Measurements from ENCODE around the gene KCNK4. TPM values are rescaled to one million over a fixed set of nuclear protein-coding genes. Genes with fewer than 3 reads are reported as not detected.

The KCNK4 gene
- total and polyA plus RNA-seq, 2 of the 13 experiments (the other 11 are each of a cell fraction or from before 2014, with no cell fraction given): not detected

DNA sequence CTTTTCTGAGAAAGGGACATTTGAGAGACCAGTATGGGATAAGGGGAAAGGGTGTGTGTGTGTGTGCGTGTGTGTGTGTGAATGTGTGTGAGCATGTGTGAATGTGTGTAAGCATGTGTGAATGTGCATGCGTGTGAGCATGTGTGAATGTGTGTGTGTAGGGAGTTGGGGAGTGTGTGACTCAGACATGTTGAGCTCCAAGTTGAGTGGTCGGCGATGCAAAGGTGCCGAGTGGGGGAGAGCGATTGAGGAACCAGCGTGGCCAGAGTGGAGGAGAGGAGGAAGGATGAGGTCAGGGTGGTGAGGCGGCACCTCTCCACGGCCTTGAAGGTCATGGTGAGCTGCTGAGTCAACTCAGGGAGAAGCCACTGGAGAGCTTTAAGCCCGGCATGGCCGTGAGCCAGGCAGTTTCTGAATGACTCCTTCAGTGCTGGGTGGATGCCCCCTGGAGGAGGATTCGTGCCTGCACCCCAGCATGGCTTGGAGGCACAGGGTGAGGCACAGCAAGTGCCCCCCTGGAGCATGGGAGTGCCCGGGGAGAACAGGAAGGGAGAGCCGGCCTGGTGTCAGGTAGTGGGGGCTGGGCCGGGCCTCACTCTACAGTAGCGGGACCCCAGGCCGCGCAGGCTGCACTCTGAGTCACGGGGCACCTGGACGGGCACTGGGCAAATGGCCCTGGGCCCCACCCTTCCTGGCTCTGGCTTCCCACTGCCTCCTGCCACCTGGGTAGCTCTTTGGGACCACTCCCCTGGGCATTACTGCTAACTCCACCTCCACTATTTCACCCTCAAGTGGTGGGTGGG lies 40.7 kb downstream of the KCNK4 start (continued):
- TF ChIP-seq ZSCAN9 (CRISPR knock-in tag; IDR thresholded peaks at IDR 0.05; ENCODE audit: borderline replicate concordance) (no peak), ZNF552 (CRISPR knock-in tag; IDR thresholded peaks at IDR 0.05; ENCODE audit: borderline replicate concordance) (no peak), ETV5 (CRISPR knock-in tag; IDR thresholded peaks at IDR 0.05; ENCODE audit: borderline replicate concordance) (no peak), TARDBP (CRISPR knock-in tag; IDR thresholded peaks at IDR 0.05) (no peak), ZNF101 (CRISPR knock-in tag; IDR thresholded peaks at IDR 0.05; ENCODE audit: borderline replicate concordance, low read depth) (no peak), AGO1 (IDR thresholded peaks at IDR 0.05; ENCODE audit: low read depth, low read length, poor library complexity, severe bottlenecking) (no peak), RELA (CRISPR knock-in tag; IDR thresholded peaks at IDR 0.05) (no peak), ZIK1 (CRISPR knock-in tag; IDR thresholded peaks at IDR 0.05; ENCODE audit: borderline replicate concordance, low read depth) (no peak), GTF2F1 (IDR thresholded peaks at IDR 0.05; ENCODE audit: low read length) (no peak), NFATC3 (CRISPR knock-in tag; IDR thresholded peaks at IDR 0.05) (no peak), ZNF256 (CRISPR knock-in tag; conservative IDR thresholded peaks at IDR 0.05) (no peak), ZFY (CRISPR knock-in tag; IDR thresholded peaks at IDR 0.05) (no peak), PHF20 (CRISPR knock-in tag; IDR thresholded peaks at IDR 0.05) (no peak)
- TF ChIP-seq, protein P1, sequence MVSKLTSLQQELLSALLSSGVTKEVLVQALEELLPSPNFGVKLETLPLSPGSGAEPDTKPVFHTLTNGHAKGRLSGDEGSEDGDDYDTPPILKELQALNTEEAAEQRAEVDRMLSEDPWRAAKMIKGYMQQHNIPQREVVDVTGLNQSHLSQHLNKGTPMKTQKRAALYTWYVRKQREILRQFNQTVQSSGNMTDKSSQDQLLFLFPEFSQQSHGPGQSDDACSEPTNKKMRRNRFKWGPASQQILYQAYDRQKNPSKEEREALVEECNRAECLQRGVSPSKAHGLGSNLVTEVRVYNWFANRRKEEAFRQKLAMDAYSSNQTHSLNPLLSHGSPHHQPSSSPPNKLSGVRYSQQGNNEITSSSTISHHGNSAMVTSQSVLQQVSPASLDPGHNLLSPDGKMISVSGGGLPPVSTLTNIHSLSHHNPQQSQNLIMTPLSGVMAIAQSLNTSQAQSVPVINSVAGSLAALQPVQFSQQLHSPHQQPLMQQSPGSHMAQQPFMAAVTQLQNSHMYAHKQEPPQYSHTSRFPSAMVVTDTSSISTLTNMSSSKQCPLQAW (CRISPR knock-in tag; IDR thresholded peaks at IDR 0.05): peak; percentile 50; the same call in 1 of the 2 replicates
- TF ChIP-seq, protein P2, sequence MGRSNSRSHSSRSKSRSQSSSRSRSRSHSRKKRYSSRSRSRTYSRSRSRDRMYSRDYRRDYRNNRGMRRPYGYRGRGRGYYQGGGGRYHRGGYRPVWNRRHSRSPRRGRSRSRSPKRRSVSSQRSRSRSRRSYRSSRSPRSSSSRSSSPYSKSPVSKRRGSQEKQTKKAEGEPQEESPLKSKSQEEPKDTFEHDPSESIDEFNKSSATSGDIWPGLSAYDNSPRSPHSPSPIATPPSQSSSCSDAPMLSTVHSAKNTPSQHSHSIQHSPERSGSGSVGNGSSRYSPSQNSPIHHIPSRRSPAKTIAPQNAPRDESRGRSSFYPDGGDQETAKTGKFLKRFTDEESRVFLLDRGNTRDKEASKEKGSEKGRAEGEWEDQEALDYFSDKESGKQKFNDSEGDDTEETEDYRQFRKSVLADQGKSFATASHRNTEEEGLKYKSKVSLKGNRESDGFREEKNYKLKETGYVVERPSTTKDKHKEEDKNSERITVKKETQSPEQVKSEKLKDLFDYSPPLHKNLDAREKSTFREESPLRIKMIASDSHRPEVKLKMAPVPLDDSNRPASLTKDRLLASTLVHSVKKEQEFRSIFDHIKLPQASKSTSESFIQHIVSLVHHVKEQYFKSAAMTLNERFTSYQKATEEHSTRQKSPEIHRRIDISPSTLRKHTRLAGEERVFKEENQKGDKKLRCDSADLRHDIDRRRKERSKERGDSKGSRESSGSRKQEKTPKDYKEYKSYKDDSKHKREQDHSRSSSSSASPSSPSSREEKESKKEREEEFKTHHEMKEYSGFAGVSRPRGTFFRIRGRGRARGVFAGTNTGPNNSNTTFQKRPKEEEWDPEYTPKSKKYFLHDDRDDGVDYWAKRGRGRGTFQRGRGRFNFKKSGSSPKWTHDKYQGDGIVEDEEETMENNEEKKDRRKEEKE (IDR thresholded peaks at IDR 0.05): no peak
- TF ChIP-seq, protein P3, sequence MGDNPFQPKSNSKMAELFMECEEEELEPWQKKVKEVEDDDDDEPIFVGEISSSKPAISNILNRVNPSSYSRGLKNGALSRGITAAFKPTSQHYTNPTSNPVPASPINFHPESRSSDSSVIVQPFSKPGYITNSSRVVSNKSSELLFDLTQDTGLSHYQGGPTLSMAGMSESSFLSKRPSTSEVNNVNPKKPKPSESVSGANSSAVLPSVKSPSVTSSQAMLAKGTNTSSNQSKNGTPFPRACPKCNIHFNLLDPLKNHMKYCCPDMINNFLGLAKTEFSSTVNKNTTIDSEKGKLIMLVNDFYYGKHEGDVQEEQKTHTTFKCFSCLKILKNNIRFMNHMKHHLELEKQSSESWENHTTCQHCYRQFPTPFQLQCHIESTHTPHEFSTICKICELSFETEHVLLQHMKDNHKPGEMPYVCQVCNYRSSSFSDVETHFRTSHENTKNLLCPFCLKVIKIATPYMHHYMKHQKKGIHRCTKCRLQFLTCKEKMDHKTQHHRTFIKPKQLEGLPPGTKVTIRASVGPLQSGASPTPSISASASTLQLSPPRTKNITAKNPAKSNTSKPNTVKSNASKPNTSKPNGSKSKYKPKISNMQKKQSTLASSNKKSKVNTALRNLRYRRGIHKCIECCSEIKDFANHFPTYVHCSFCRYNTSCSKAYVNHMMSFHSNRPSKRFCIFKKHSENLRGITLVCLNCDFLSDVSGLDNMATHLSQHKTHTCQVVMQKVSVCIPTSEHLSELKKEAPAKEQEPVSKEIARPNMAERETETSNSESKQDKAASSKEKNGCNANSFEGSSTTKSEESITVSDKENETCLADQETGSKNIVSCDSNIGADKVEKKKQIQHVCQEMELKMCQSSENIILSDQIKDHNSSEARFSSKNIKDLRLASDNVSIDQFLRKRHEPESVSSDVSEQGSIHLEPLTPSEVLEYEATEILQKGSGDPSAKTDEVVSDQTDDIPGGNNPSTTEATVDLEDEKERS (CRISPR knock-in tag; IDR thresholded peaks at IDR 0.05): no peak
- TF ChIP-seq, protein P4, sequence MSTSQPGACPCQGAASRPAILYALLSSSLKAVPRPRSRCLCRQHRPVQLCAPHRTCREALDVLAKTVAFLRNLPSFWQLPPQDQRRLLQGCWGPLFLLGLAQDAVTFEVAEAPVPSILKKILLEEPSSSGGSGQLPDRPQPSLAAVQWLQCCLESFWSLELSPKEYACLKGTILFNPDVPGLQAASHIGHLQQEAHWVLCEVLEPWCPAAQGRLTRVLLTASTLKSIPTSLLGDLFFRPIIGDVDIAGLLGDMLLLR (CRISPR knock-in tag; IDR thresholded peaks at IDR 0.05): no peak
- TF ChIP-seq, protein P5, sequence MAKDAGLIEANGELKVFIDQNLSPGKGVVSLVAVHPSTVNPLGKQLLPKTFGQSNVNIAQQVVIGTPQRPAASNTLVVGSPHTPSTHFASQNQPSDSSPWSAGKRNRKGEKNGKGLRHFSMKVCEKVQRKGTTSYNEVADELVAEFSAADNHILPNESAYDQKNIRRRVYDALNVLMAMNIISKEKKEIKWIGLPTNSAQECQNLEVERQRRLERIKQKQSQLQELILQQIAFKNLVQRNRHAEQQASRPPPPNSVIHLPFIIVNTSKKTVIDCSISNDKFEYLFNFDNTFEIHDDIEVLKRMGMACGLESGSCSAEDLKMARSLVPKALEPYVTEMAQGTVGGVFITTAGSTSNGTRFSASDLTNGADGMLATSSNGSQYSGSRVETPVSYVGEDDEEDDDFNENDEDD (CRISPR knock-in tag; IDR thresholded peaks at IDR 0.05; ENCODE audit: borderline replicate concordance): no peak
- TF ChIP-seq, protein P6, sequence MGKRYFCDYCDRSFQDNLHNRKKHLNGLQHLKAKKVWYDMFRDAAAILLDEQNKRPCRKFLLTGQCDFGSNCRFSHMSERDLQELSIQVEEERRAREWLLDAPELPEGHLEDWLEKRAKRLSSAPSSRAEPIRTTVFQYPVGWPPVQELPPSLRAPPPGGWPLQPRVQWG (CRISPR knock-in tag; IDR thresholded peaks at IDR 0.05; ENCODE audit: borderline replicate concordance, low read depth): no peak

All from HepG2 (cell line).